Astrocyte (in vitro differentiated cells and primary cell): ENCODE measurements around the gene TMTC2.

ENCODE experiments used
- EZH2 ChIP-seq: IDR thresholded peaks from 2 replicates; pipeline ENCODE4 v1.6.1; 2012; ENCODE audit warnings: mild to moderate bottlenecking, low read length, inconsistent platforms; ENCODE audit not compliant: insufficient read depth
- TF ChIP-seq, protein P1 (sequence below): IDR thresholded peaks from 2 replicates; pipeline ENCODE4 v1.5.1; 2011; ENCODE audit warnings: low read depth, mild to moderate bottlenecking, inconsistent platforms, low read length, moderate library complexity; ENCODE audit not compliant: insufficient read depth

DNA sequence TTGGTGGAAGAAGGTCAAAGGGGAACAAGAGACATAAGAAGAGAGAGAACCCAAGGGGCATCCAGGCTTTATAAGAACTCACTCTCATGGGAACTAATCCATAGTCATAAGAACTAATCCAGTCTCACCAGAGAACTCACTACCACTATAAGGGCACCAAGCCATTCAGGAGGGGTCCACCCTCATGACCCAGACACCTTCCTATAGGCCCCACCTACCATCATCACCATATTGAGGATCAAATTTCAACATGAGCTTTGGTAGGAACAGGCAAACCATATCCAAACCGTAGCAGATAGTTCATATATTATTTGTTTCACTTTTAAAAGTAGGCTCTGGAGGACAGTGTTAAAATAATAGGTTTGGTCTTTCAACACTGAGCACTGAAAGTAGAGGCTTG is 350.1 kb downstream of the TMTC2 start:
- TF ChIP-seq, protein P1, sequence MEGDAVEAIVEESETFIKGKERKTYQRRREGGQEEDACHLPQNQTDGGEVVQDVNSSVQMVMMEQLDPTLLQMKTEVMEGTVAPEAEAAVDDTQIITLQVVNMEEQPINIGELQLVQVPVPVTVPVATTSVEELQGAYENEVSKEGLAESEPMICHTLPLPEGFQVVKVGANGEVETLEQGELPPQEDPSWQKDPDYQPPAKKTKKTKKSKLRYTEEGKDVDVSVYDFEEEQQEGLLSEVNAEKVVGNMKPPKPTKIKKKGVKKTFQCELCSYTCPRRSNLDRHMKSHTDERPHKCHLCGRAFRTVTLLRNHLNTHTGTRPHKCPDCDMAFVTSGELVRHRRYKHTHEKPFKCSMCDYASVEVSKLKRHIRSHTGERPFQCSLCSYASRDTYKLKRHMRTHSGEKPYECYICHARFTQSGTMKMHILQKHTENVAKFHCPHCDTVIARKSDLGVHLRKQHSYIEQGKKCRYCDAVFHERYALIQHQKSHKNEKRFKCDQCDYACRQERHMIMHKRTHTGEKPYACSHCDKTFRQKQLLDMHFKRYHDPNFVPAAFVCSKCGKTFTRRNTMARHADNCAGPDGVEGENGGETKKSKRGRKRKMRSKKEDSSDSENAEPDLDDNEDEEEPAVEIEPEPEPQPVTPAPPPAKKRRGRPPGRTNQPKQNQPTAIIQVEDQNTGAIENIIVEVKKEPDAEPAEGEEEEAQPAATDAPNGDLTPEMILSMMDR, result no peak
- no peak for TF ChIP-seq EZH2
